PC-9 (cell line): Measurements from ENCODE around the gene STX7. TPM values are rescaled to one million over a fixed set of nuclear protein-coding genes. Genes with fewer than 3 reads are reported as not detected.

ENCODE experiments used
- BruUV-seq: library from RNA; stranded (reverse); fragments of 400-500 nt; replicated peaks from 2 replicates; lab custom pipeline; 2021; lab: Mats Ljungman, UMichigan
- CTCF ChIA-PET: fragments of 300-600 bp; sonication (Branson Sonifier 250); formaldehyde crosslinking; loops from one replicate; lab custom pipeline; 2022; ENCODE audit warnings: antibody characterized with exemption; lab: Charles Lee
- POLR2A ChIA-PET: fragments of 300-600 bp; sonication (Branson Sonifier 250); formaldehyde crosslinking; loops from one replicate; lab custom pipeline; 2022; ENCODE audit warnings: antibody characterized with exemption; ENCODE audit not compliant: unreplicated experiment; lab: Charles Lee
- DNase-seq, 2 experiments: peaks; one replicate each; pipeline versions ENCODE4 v3.0.0 to v3.0.0-alpha.2; 2015 to 2022; ENCODE audit warnings: mixed read lengths in 1 of 2
- H2AFZ ChIP-seq: fragments of 200-600 bp; sonication (generic); 2 replicates; pipeline ENCODE4 v1.8.1; 2017; ENCODE audit warnings: antibody characterized with exemption
- H3F3A ChIP-seq: fragments of 200-600 bp; sonication (generic); 2 replicates; pipeline ENCODE4 v1.8.1; 2017; ENCODE audit warnings: antibody characterized with exemption, mild to moderate bottlenecking, low read depth; ENCODE audit not compliant: insufficient read depth
- H3K27ac ChIP-seq: fragments of 200-600 bp; sonication (generic); 2 replicates; pipeline ENCODE4 v1.6.1; 2016; ENCODE audit warnings: mixed run types
- H3K27me3 ChIP-seq: fragments of 200-600 bp; sonication (generic); 2 replicates; pipeline ENCODE4 v1.6.1; 2016; ENCODE audit warnings: low read depth, mixed run types; ENCODE audit not compliant: insufficient read depth
- H3K36me3 ChIP-seq: fragments of 200-600 bp; sonication (generic); 2 replicates; pipeline ENCODE4 v1.6.1; 2016; ENCODE audit warnings: low read depth, mixed run types
- H3K4me1 ChIP-seq: fragments of 200-600 bp; sonication (generic); replicated peaks from 2 replicates; pipeline ENCODE4 v1.6.1; 2016; ENCODE audit warnings: mixed run types; ENCODE audit not compliant: insufficient read depth
- H3K4me2 ChIP-seq: fragments of 200-600 bp; sonication (generic); 2 replicates; pipeline ENCODE4 v1.6.1; 2017; ENCODE audit warnings: mixed run types
- H3K4me3 ChIP-seq: fragments of 200-600 bp; sonication (generic); 2 replicates; pipeline ENCODE4 v1.6.1; 2016; ENCODE audit warnings: mixed run types
- H3K79me2 ChIP-seq: fragments of 200-600 bp; sonication (generic); 2 replicates; pipeline ENCODE4 v1.6.1; 2017; ENCODE audit warnings: low read depth, mixed run types
- H3K9me2 ChIP-seq: fragments of 200-600 bp; sonication (generic); 2 replicates; pipeline ENCODE4 v1.8.1; 2017; ENCODE audit warnings: mild to moderate bottlenecking; ENCODE audit not compliant: insufficient read depth
- H3K9me3 ChIP-seq: fragments of 200-600 bp; sonication (generic); 2 replicates; pipeline ENCODE4 v1.8.1; 2016; ENCODE audit warnings: low read depth; ENCODE audit not compliant: insufficient read depth
- H4K20me1 ChIP-seq: fragments of 200-600 bp; sonication (generic); 2 replicates; pipeline ENCODE4 v1.8.1; 2017; ENCODE audit not compliant: insufficient read depth
- EZH2 ChIP-seq: fragments of 200-600 bp; sonication (generic); IDR thresholded peaks from 2 replicates; pipeline ENCODE4 v1.8.0; 2017; ENCODE audit warnings: antibody characterized with exemption, low read depth
- intact Hi-C: fragments of 100-400 bp; cut with micrococcal nuclease; formaldehyde crosslinking; loops from one replicate; pipeline ENCODE4 v1.10.0; 2022; ENCODE audit not compliant: unreplicated experiment
- total RNA-seq: library from RNA; stranded (reverse); gene quantifications from 2 replicates; pipeline ENCODE4 v1.2.3, GENCODE V29; 2021
- TF ChIP-seq, protein P1 (sequence below): fragments of 200-600 bp; sonication (generic); conservative IDR thresholded peaks from 2 replicates; pipeline ENCODE4 v1.6.1; 2017; ENCODE audit warnings: mixed run types, antibody characterized with exemption, mild to moderate bottlenecking, moderate library complexity

Gene STX7
- total RNA-seq, 1 experiment from 2014 or later: 40.7 TPM

DNA sequence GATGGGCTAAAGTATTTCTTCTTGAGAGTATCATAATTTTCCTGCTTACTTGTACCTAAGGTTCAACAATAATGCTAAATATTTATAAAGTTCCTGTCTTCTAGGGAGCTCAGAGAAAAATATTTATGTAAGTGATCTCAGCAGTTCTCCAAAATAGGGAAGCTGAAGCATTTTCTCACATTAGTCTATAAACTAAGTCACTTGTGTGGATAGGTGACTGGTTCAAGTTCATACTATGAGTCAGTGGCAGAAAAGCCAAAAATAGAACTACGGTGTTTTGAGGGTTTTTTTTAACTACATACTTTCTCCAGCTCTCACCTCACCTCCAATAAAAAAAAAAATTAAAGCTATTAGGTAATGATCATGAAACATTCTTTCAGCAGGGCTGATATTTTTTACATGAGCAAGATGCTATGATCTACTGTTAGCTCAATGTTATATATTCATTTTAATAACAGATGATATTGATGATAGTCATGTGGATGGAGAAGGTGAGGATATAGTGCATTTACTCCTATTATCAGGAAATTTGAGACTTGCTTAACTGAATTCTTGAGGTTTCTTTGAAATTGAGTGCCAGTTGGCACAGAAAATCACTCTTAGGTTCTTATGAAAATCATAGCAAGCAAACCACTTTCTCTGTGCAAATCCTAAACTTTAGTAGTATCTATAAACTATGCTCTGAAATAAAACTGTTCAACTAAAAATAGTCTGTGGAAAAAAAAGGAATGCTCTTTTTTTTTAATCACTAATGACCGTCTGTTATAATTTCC lies 107.6 kb downstream of the STX7 start:
- Histone ChIP-seq H3K4me2 (peak overlapping the region; percentile 34), H3K4me1 (peaks cover 16% of the 10 kb centered on the region), H3K27me3 (no peaks in the 10 kb centered on the region), H3K79me2 (no peaks in the 10 kb centered on the region), H4K20me1 (no peaks in the 10 kb centered on the region), H3K9me2 (no peaks in the 10 kb centered on the region), H2AFZ (0 out of 2 replicates have a peak overlapping the region, but pooled peaks have one; percentile 5), H3F3A (peaks cover 4% of the 10 kb centered on the region; the same call in 1 of the 2 replicates), H3K9me3 (no peaks in the 10 kb centered on the region), H3K27ac (peak overlapping the region; percentile 55), H3K36me3 (no peaks in the 10 kb centered on the region), H3K4me3 (no peak overlapping the region)
- peak in 1 of 2 experiments; percentile 53 for DNase-seq
- no TSS peak for BruUV-seq
- TF ChIP-seq, protein P1, sequence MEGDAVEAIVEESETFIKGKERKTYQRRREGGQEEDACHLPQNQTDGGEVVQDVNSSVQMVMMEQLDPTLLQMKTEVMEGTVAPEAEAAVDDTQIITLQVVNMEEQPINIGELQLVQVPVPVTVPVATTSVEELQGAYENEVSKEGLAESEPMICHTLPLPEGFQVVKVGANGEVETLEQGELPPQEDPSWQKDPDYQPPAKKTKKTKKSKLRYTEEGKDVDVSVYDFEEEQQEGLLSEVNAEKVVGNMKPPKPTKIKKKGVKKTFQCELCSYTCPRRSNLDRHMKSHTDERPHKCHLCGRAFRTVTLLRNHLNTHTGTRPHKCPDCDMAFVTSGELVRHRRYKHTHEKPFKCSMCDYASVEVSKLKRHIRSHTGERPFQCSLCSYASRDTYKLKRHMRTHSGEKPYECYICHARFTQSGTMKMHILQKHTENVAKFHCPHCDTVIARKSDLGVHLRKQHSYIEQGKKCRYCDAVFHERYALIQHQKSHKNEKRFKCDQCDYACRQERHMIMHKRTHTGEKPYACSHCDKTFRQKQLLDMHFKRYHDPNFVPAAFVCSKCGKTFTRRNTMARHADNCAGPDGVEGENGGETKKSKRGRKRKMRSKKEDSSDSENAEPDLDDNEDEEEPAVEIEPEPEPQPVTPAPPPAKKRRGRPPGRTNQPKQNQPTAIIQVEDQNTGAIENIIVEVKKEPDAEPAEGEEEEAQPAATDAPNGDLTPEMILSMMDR: no peak
- no peak for TF ChIP-seq EZH2
- ChIA-PET CTCF (no interaction called here), POLR2A (interaction anchor here (0.7 kb wide), 1 partner anchor 18 kb away, joined by 4 read pairs; no protein-coding TSS in a partner anchor)
- intact Hi-C loops: no loop called here

DNA sequence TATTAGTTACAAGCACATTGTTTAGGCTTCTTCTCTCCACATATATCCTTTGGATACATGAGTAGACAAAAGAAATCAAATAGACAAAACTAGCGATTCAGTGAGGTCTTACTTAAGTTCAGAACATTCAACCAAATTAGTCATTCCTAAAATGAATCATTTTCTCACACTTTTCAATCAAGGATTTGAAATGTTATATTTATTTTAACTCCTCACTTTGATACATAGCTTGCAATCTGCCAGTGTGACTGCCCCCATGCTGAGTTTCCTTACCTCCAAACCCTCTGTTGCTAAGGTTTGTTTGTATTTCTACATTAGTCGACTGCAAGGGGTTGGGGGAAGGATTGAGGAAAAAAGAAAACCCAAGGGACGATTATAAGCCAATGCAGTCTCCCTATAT lies 108.2 kb downstream of the STX7 start:
- H3K4me2 ChIP-seq: peak overlapping the region; percentile 34

DNA sequence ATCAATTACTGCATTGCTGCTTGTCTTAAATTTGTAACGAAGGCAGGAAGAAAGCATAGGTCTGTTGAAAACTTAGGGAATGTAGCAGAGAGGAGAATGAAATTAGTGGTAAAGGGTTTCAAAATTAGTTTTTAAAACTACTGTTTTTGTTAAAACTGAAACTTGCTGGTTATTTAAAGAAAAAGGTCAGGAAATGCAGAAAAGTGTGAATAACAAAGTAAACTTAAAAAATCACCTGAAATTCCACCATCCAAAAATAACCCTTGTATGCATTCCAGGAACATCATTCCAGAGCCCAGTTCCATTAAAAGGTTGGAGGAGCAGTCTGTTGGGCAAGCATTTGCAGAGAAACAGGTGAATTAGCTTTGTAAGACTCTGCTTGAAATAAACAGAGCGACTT lies 108.6 kb downstream of the STX7 start:
- H3K4me3 ChIP-seq: no peak overlapping the region
- no peak for TF ChIP-seq EZH2
- TF ChIP-seq, protein P1: no peak

More for the DNA sequence above, 108.2 kb downstream of the STX7 start:
- intact Hi-C loops: loop anchor here (5.0 kb wide), 1 partner anchor 78 kb away; no protein-coding TSS in a partner anchor
- H3K27me3 ChIP-seq: no peaks in the 10 kb centered on the region
- H3K36me3 ChIP-seq: no peaks in the 10 kb centered on the region
- no peaks in the 10 kb centered on the region for H3K79me2 ChIP-seq
- peak overlapping the region; percentile 55 for H3K27ac ChIP-seq
- H2AFZ ChIP-seq: 0 out of 2 replicates have a peak overlapping the region, but pooled peaks have one; percentile 5
- H3K4me1 ChIP-seq: peaks cover 16% of the 10 kb centered on the region
- peak in 1 of 2 experiments; percentile 42 for DNase-seq
- ChIA-PET CTCF (no interaction called here), POLR2A (no interaction called here)
- TF ChIP-seq, protein P1: no peak
- TF ChIP-seq EZH2: no peak
- H3K9me3 ChIP-seq: no peaks in the 10 kb centered on the region
- BruUV-seq: no TSS peak
- H3K9me2 ChIP-seq: no peaks in the 10 kb centered on the region
- H3F3A ChIP-seq: peaks cover 4% of the 10 kb centered on the region; the same call in 1 of the 2 replicates
- no peak overlapping the region for H3K4me3 ChIP-seq
- H4K20me1 ChIP-seq: no peaks in the 10 kb centered on the region

More for the DNA sequence above, 108.6 kb downstream of the STX7 start:
- Histone ChIP-seq H3K79me2 (no peaks in the 10 kb centered on the region), H3F3A (peaks cover 4% of the 10 kb centered on the region; the same call in 1 of the 2 replicates), H4K20me1 (no peaks in the 10 kb centered on the region), H3K27me3 (no peaks in the 10 kb centered on the region), H3K27ac (peak overlapping the region; percentile 55), H3K9me2 (no peaks in the 10 kb centered on the region), H2AFZ (0 out of 2 replicates have a peak overlapping the region, but pooled peaks have one; percentile 5), H3K9me3 (no peaks in the 10 kb centered on the region), H3K4me1 (peaks cover 16% of the 10 kb centered on the region), H3K36me3 (no peaks in the 10 kb centered on the region), H3K4me2 (peak overlapping the region; percentile 34)
- no peak for DNase-seq
- intact Hi-C loops: loop anchor here (5.0 kb wide), 1 partner anchor 78 kb away; no protein-coding TSS in a partner anchor
- BruUV-seq: no TSS peak
- ChIA-PET POLR2A (no interaction called here), CTCF (no interaction called here)
